Germinal center (tissue), 1 donor: Measurements from ENCODE around the gene PGAP1.

Experiments used
- DNase-seq: peaks from one replicate; pipeline ENCODE4 v3.0.0; 2012; ENCODE audit warnings: mixed read lengths, low spot score

The PGAP1 gene

GRCh38 chr2:196891136-196891535 lies 35.4 kb downstream of the PGAP1 start:
- no peak for DNase-seq

GRCh38 chr2:196887431-196887830 lies 39.1 kb downstream of the PGAP1 start:
- DNase-seq = no peak

- DNase-seq = no peak
Measured at GRCh38 chr2:196884368-196884767, 42.1 kb downstream of the PGAP1 start.

- DNase-seq = no peak
Measured at GRCh38 chr2:196876364-196876763, 50.1 kb downstream of the PGAP1 start.

GRCh38 chr2:196875414-196875813 lies 51.1 kb downstream of the PGAP1 start:
- DNase-seq = no peak

- no peak for DNase-seq
Measured at GRCh38 chr2:196873511-196873910, 53.0 kb downstream of the PGAP1 start.

GRCh38 chr2:196854629-196855028 lies 71.9 kb downstream of the PGAP1 start:
- no peak for DNase-seq

- DNase-seq = no peak
Measured at GRCh38 chr2:196853301-196854087, 73.0 kb downstream of the PGAP1 start.

GRCh38 chr2:196851088-196851487 lies 75.4 kb downstream of the PGAP1 start:
- DNase-seq = no peak

- DNase-seq = no peak
Measured at GRCh38 chr2:196849895-196850294, 76.6 kb downstream of the PGAP1 start.

- no peak for DNase-seq
Measured at GRCh38 chr2:196846295-196846694, 80.2 kb downstream of the PGAP1 start.

GRCh38 chr2:196845371-196845770 lies 81.1 kb downstream of the PGAP1 start:
- DNase-seq = no peak

GRCh38 chr2:196840171-196840570 lies 86.3 kb downstream of the PGAP1 start:
- DNase-seq = no peak

GRCh38 chr2:196839574-196839973 lies 86.9 kb downstream of the PGAP1 start:
- DNase-seq = no peak

GRCh38 chr2:196836440-196836839 lies 90.1 kb downstream of the PGAP1 start:
- DNase-seq = no peak

- DNase-seq = no peak
Measured at GRCh38 chr2:196830701-196831100, 95.8 kb downstream of the PGAP1 start.

- DNase-seq = no peak
Measured at GRCh38 chr2:196827356-196827755, 99.2 kb downstream of the PGAP1 start.

GRCh38 chr2:196823750-196824522 lies 102.6 kb downstream of the PGAP1 start:
- no peak for DNase-seq

- no peak for DNase-seq
Measured at GRCh38 chr2:196821195-196821594, 105.3 kb downstream of the PGAP1 start.

GRCh38 chr2:196809260-196809659 lies 117.2 kb downstream of the PGAP1 start, which contains the start of gene C2orf66:
TSS of gene C2orf66 (minus strand) at chr2:196809355. CDS start at chr2:196809336, 19 bp downstream.
- DNase-seq = no peak

- no peak for DNase-seq
Measured at GRCh38 chr2:196808083-196808665, 118.3 kb downstream of the PGAP1 start.

- no peak for DNase-seq
Measured at GRCh38 chr2:196804381-196804780, 122.1 kb downstream of the PGAP1 start.

- DNase-seq = no peak
Measured at GRCh38 chr2:196802401-196802800, 124.1 kb downstream of the PGAP1 start.
